Measurements from ENCODE around the gene PKN1. TPM values are rescaled to one million over a fixed set of nuclear protein-coding genes. Genes with fewer than 3 reads are reported as not detected.
A peak's percentile ranks its signal among the peaks of the same experiment; 100 is the strongest.

Gene PKN1
- total and polyA plus RNA-seq, 9 of the 15 experiments (the other 6 are each of a cell fraction or from before 2014, with no cell fraction given), result 0.30 to 228 (median 77.5) TPM

DNA sequence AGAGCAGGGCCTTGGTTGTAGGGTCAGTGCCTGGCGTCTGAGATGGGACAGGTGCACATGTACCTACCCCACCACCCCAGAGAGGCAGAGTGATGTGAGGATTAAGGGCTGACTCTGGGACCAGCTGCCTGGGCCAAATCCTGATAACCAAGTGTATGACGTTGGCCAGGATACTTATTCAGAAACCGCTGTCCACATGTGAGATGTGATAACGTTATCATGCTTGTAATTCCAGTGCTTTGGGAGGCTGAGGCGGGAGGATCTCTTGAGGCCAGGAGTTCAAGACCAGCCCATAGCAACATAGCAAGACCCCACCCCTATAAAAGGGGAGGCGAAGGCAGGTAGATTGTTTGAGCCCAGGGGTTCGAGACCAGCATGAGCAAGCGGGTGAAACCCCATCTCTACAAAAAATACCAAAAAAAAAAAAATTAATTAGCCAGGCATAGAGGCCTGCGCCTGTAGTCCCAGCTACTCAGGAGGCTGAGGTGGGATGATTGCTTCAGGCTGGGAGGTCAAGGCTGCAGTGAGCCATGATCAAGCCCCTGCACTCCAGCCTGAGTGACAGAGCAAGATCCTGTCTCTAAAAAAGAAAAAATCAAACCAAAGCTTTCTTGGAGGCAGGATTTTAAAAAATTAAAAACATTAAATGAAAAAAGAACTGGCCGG lies 41.8 kb upstream of the PKN1 start (continued):
- TF ChIP-seq, protein P1, sequence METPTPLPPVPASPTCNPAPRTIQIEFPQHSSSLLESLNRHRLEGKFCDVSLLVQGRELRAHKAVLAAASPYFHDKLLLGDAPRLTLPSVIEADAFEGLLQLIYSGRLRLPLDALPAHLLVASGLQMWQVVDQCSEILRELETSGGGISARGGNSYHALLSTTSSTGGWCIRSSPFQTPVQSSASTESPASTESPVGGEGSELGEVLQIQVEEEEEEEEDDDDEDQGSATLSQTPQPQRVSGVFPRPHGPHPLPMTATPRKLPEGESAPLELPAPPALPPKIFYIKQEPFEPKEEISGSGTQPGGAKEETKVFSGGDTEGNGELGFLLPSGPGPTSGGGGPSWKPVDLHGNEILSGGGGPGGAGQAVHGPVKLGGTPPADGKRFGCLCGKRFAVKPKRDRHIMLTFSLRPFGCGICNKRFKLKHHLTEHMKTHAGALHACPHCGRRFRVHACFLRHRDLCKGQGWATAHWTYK (CRISPR knock-in tag; IDR thresholded peaks at IDR 0.05), result peak; percentile 62; the same call in 1 of the 2 replicates
- TF ChIP-seq SMARCC2 (IDR thresholded peaks at IDR 0.05; ENCODE audit: low read depth) (peak; percentile 76), YY1 (IDR thresholded peaks at IDR 0.05; ENCODE audit: borderline replicate concordance in 1 of 3, control insufficient read depth in 1 of 3, extremely low read depth in 1 of 3, insufficient read depth in 3 of 3, insufficient read length in 1 of 3, insufficient replicate concordance in 2 of 3, low read depth in 1 of 3, low read length in 2 of 3) (no peak), MAFK (IDR thresholded peaks at IDR 0.05; ENCODE audit: low read length) (no peak), ZNF436 (CRISPR knock-in tag; IDR thresholded peaks at IDR 0.05) (no peak), KAT2B (IDR thresholded peaks at IDR 0.05; ENCODE audit: low read depth, low read length) (no peak), PCBP2 (IDR thresholded peaks at IDR 0.05; ENCODE audit: low read depth, low read length, poor library complexity, severe bottlenecking) (no peak), ZKSCAN1 (IDR thresholded peaks at IDR 0.05; ENCODE audit: low read depth, low read length) (no peak), DDX20 (tag; IDR thresholded peaks at IDR 0.05; ENCODE audit: low read depth) (no peak), POLR2AphosphoS5 (IDR thresholded peaks at IDR 0.05; ENCODE audit: control insufficient read depth, insufficient read depth, low read depth, low read length) (peak; percentile 87), HMGN3 (IDR thresholded peaks at IDR 0.05; ENCODE audit: borderline replicate concordance, extremely low read depth, insufficient read length, low read depth, low read length) (no peak), RBM25 (IDR thresholded peaks at IDR 0.05; ENCODE audit: low read depth, low read length, severe bottlenecking) (peak; percentile 39)
- TF ChIP-seq, protein P2, sequence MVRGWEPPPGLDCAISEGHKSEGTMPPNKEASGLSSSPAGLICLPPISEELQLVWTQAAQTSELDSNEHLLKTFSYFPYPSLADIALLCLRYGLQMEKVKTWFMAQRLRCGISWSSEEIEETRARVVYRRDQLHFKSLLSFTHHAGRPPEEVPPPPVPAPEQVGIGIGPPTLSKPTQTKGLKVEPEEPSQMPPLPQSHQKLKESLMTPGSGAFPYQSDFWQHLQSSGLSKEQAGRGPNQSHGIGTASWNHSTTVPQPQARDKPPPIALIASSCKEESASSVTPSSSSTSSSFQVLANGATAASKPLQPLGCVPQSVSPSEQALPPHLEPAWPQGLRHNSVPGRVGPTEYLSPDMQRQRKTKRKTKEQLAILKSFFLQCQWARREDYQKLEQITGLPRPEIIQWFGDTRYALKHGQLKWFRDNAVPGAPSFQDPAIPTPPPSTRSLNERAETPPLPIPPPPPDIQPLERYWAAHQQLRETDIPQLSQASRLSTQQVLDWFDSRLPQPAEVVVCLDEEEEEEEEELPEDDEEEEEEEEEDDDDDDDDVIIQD (CRISPR knock-in tag; IDR thresholded peaks at IDR 0.05), result no peak
- TF ChIP-seq, protein P3, sequence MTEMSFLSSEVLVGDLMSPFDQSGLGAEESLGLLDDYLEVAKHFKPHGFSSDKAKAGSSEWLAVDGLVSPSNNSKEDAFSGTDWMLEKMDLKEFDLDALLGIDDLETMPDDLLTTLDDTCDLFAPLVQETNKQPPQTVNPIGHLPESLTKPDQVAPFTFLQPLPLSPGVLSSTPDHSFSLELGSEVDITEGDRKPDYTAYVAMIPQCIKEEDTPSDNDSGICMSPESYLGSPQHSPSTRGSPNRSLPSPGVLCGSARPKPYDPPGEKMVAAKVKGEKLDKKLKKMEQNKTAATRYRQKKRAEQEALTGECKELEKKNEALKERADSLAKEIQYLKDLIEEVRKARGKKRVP (CRISPR knock-in tag; IDR thresholded peaks at IDR 0.05), result peak; percentile 34; the same call in 1 of the 2 replicates
- TF ChIP-seq, protein P4, sequence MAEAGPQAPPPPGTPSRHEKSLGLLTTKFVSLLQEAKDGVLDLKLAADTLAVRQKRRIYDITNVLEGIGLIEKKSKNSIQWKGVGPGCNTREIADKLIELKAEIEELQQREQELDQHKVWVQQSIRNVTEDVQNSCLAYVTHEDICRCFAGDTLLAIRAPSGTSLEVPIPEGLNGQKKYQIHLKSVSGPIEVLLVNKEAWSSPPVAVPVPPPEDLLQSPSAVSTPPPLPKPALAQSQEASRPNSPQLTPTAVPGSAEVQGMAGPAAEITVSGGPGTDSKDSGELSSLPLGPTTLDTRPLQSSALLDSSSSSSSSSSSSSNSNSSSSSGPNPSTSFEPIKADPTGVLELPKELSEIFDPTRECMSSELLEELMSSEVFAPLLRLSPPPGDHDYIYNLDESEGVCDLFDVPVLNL (CRISPR knock-in tag; IDR thresholded peaks at IDR 0.05; ENCODE audit: low read depth), result no peak
- TF ChIP-seq, protein P5, sequence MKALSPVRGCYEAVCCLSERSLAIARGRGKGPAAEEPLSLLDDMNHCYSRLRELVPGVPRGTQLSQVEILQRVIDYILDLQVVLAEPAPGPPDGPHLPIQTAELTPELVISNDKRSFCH (CRISPR knock-in tag; IDR thresholded peaks at IDR 0.05), result no peak
- TF ChIP-seq, protein P5 (tag; IDR thresholded peaks at IDR 0.05), result 0 out of 2 replicates have a peak, but pooled peaks have one; percentile 15
